SKM-1 (cell line): Measurements from ENCODE around the gene ADAMTS15.

Source experiments
- DNase-seq: peaks from one replicate; lab custom pipeline; 2025; ENCODE audit not compliant: unreplicated experiment; lab: John Stamatoyannopoulos, UW

Gene ADAMTS15

GRCh38 chr11:130457623-130458409, 9.4 kb downstream of the ADAMTS15 start:
- no peak for DNase-seq

- DNase-seq, result no peak
Observed at GRCh38 chr11:130458410-130458729, 9.9 kb downstream of the ADAMTS15 start.

- DNase-seq, result no peak
Observed at GRCh38 chr11:130459521-130459920, 11.1 kb downstream of the ADAMTS15 start.

GRCh38 chr11:130462101-130462885, 13.8 kb downstream of the ADAMTS15 start:
- no peak for DNase-seq

GRCh38 chr11:130462931-130463330, 14.5 kb downstream of the ADAMTS15 start:
- DNase-seq, result no peak

- no peak for DNase-seq
Observed at GRCh38 chr11:130464291-130464812, 15.9 kb downstream of the ADAMTS15 start.

GRCh38 chr11:130465263-130465662, 16.8 kb downstream of the ADAMTS15 start:
- DNase-seq, result no peak

- no peak for DNase-seq
Observed at GRCh38 chr11:130467116-130467900, 18.9 kb downstream of the ADAMTS15 start.

- DNase-seq, result no peak
Observed at GRCh38 chr11:130469181-130469580, 20.7 kb downstream of the ADAMTS15 start.

- no peak for DNase-seq
Observed at GRCh38 chr11:130470832-130471706, 22.6 kb downstream of the ADAMTS15 start.

- DNase-seq, result no peak
Observed at GRCh38 chr11:130471731-130472433, 23.4 kb downstream of the ADAMTS15 start.

- no peak for DNase-seq
Observed at GRCh38 chr11:130472434-130472961, 24.1 kb downstream of the ADAMTS15 start.

- no peak for DNase-seq
Observed at GRCh38 chr11:130473056-130473794, 24.8 kb downstream of the ADAMTS15 start.

GRCh38 chr11:130473795-130474377, 25.4 kb downstream of the ADAMTS15 start:
- no peak for DNase-seq

- no peak for DNase-seq
Observed at GRCh38 chr11:130474637-130475400, 26.4 kb downstream of the ADAMTS15 start.

GRCh38 chr11:130475426-130476053, 27.1 kb downstream of the ADAMTS15 start:
- no peak for DNase-seq

GRCh38 chr11:130476200-130476921, 27.9 kb downstream of the ADAMTS15 start:
- DNase-seq, result no peak
